Measurements from ENCODE around the gene NTN5. TPM values are rescaled to one million over a fixed set of nuclear protein-coding genes. Genes with fewer than 3 reads are reported as not detected.

NTN5 gene
- total and polyA plus RNA-seq, 9 of the 15 experiments (the other 6 are each of a cell fraction or from before 2014, with no cell fraction given), result not detected

GRCh38 chr19:48618278-48618915 is 54.4 kb downstream of the NTN5 start (continued):
- TF ChIP-seq ZNF57 (CRISPR knock-in tag; IDR thresholded peaks at IDR 0.05), result no peak

- peaks cover 44% of the 10 kb centered on the region for H3K79me2 ChIP-seq (ENCODE audit: control insufficient read depth, insufficient read depth, low read length)
- no TSS peak for BruUV-seq (replicated peaks)
- FAIRE-seq, result no peak
- TF ChIP-seq E2F5 (CRISPR knock-in tag; IDR thresholded peaks at IDR 0.05) (0 out of 2 replicates have a peak, but pooled peaks have one; percentile 36), RBFOX2 (IDR thresholded peaks at IDR 0.05; ENCODE audit: low read depth, low read length) (peak; percentile 78), TGIF2 (CRISPR knock-in tag; IDR thresholded peaks at IDR 0.05) (no peak), ETS2 (tag; IDR thresholded peaks at IDR 0.05; ENCODE audit: borderline replicate concordance, poor library complexity, severe bottlenecking) (no peak), KAT7 (CRISPR knock-in tag; IDR thresholded peaks at IDR 0.05; ENCODE audit: borderline replicate concordance) (0 out of 2 replicates have a peak, but pooled peaks have one; percentile 37), ZNF280A (IDR thresholded peaks at IDR 0.05; ENCODE audit: low read depth, partially characterized antibody) (no peak), TFAP4 (CRISPR knock-in tag; IDR thresholded peaks at IDR 0.05; ENCODE audit: borderline replicate concordance) (0 out of 2 replicates have a peak, but pooled peaks have one; percentile 11), HMGXB4 (CRISPR knock-in tag; IDR thresholded peaks at IDR 0.05) (no peak)
Observed at GRCh38 chr19:48617146-48617937, 55.5 kb downstream of the NTN5 start.

More at GRCh38 chr19:48617146-48617937, 55.5 kb downstream of the NTN5 start:
- Histone ChIP-seq H2AFZ (ENCODE audit: low read depth, low read length) (no peak overlapping the region), H3K36me3 (ENCODE audit: control insufficient read depth, insufficient read depth, low read length) (peaks cover 38% of the 10 kb centered on the region; the same call in 2 of the 3 replicates), H3K9ac (ENCODE audit: insufficient read depth in 1 of 2, low read depth in 2 of 2, low read length in 2 of 2) (peak overlapping the region; percentile 94), H3K9me1 (ENCODE audit: control insufficient read depth, insufficient read depth, low read length) (peaks cover 11% of the 10 kb centered on the region), H3K9me3 (replicated peaks; ENCODE audit: control insufficient read depth, insufficient read depth, low read depth, low read length) (no peaks in the 10 kb centered on the region), H3K4me3 (peak overlapping the region; percentile 64), H3K27me3 (ENCODE audit: control insufficient read depth in 2 of 2, insufficient read depth in 2 of 2, low read length in 2 of 2) (no peaks in the 10 kb centered on the region), H3K4me2 (ENCODE audit: insufficient read depth, low read length) (peak overlapping the region; percentile 91), H4K20me1 (replicated peaks; ENCODE audit: control insufficient read depth, insufficient read depth, low read length) (peaks cover 37% of the 10 kb centered on the region), H3K27ac (ENCODE audit: extremely low read depth, low read depth, low read length) (peak overlapping the region; percentile 78), H3K4me1 (replicated peaks in 1 of 2; ENCODE audit: control insufficient read depth in 2 of 2, insufficient read depth in 2 of 2, low read length in 2 of 2) (peaks cover 30 to 63% of the 10 kb centered on the region in 2 experiments; a peak in 4 of 5 replicates)
- DNase-seq (ENCODE audit: extremely low read depth in 1 of 4, low spot score in 3 of 4) (peak in 1 of 4 experiments; percentile 37), ATAC-seq (no peak)
- POLR2A ChIA-PET, result interaction anchor here (0.6 to 4.7 kb wide), 27 partner anchors 10 to 294 kb away, joined by 3 to 85 read pairs (median 4); partner anchors contain the start of genes DBP and SPACA4
- intact Hi-C loops (cut with micrococcal nuclease), result no loop called here
- CTCF ChIA-PET (ENCODE audit: low intra/inter-chr PET ratio), result no interaction called here
- WGBS (ENCODE audit: insufficient coverage, low coverage, missing lambda C conversion rate), result 15% methylated on average over 18 of the region's 18 CpGs
- in situ Hi-C loops (cut with MboI), result no loop called here
